IPS-18c (cell line): ENCODE data around the gene CDH4.

Experiments
- H3K4me3 ChIP-seq: 2 replicates; pipeline ENCODE4 v1.7.0; 2013; ENCODE audit warnings: low read depth, mild to moderate bottlenecking, low read length, moderate library complexity; ENCODE audit not compliant: insufficient read depth
- H3K9me3 ChIP-seq: one replicate; pipeline ENCODE4 v1.6.1; 2013; ENCODE audit warnings: mild to moderate bottlenecking, low read length, moderate library complexity; ENCODE audit not compliant: control insufficient read depth, insufficient read depth

The CDH4 gene

GRCh38 chr20:61752576-61752975 lies 500.5 kb downstream of the CDH4 start:
- Histone ChIP-seq H3K4me3 (no peak overlapping the region), H3K9me3 (peaks cover 2% of the 10 kb centered on the region)

- H3K9me3 ChIP-seq: peaks cover 2% of the 10 kb centered on the region
- H3K4me3 ChIP-seq: no peak overlapping the region
Observed at GRCh38 chr20:61753316-61753942, 501.4 kb downstream of the CDH4 start.

- peaks cover 2% of the 10 kb centered on the region for H3K9me3 ChIP-seq
- H3K4me3 ChIP-seq: no peak overlapping the region
Observed at GRCh38 chr20:61753987-61754956, 502.2 kb downstream of the CDH4 start.

DNA sequence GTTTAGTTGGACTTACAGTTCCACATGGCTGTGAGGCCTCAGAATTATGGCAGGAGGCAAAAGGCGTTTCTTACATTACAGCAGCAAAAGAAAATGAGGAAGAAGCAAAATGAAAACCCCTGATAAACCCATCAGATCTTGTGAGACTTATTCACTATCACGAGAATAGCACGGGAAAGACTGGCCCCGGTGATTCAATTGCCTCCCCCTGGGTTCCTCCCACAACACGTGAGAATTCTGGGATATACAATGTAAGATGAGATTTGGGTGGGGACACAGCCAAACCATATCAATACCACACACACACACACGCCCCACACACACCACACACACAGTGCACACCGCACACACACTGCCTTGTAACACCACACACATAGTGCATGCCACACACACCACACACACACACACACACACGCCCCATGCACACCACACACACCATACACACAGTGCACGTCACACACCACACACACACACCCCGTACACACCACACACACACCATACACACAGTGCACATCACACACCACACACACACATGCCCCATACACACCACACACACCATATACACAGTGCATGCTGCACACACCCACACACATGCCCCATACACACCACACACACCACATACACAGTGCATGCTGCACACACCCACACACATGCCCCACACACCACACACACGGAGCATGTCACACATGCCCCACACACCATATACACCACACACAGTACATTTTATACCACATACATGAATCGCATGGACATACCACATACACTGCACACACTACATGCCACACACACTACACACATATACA lies 503.1 kb downstream of the CDH4 start:
- Histone ChIP-seq H3K9me3 (peaks cover 2% of the 10 kb centered on the region), H3K4me3 (no peak overlapping the region)

DNA sequence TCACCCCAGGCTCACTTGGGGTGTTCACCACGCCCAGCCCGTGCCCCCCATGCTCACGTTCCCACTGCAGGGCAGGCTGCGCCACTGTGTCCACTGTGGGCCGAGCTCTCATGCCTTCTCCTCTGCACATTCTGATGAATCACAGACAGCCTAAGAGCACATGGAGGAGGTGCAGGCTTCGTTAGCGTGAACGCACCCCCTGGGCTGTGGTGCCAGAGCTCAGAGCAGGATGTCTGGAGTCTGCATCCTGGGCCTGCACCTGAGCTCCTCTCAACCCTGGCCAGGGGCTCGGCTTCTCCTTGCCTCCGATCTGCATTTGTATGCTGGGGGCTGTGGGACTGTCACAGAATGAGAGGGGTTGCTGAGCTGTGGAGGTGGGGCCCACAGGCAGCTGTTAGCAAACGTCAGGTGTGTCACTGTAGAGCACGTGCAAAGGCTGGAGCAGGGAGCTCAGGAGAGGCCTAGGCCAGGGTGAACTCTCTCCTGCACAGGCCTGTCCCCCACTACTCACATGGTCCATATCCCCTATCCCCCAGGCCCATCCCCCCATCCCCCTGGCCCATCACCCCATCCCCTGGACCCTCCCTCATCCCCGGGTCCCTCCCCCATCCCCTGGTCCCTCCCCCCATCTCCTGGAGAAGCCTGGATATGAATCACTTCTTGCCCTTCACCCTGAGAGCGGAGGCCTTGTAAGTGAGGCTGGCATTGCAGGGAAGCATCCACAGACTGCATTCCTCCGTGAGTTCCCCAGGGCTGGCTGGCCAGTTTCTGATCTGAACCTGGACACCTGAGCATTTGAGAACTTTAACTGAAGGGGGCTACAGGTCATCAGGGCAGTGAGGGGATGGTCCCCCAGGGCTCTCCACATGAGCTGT lies 504.1 kb downstream of the CDH4 start:
- H3K4me3 ChIP-seq: no peak overlapping the region
- peaks cover under 1% of the 10 kb centered on the region for H3K9me3 ChIP-seq

DNA sequence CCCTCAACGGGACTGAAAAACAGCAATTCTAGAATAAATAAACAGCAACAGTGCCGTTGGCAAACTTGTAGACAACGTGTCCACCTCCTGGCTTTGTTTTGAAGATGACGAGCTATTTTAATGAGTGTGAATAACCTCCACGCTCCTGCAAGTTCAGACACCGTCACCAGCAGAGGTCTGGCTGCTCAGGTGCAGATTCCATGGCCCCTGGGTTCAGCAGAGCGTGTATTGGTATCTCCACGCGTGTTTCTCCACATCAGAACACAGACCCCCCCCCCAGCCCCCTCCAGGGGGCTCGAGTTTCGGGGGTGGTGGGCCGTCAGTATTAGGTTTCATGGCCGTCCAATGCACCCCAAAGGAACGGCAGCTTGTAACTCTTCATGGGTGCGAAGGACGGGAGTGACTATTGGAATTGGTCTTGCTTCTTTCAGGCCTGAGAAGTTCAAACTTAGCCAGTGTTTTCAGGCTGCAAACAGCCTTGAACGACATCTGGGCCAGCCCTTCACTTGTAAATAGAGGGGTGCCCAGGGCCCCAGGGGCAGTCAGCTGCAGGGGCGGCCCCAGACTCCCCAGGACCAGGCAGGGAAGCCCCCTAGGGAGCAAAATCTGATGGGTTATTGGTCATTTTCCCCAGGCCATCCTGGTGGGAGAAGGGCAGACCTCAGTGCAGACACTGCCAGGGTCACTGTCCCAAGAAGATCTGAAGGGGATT lies 505.1 kb downstream of the CDH4 start:
- Histone ChIP-seq H3K4me3 (no peak overlapping the region), H3K9me3 (no peaks in the 10 kb centered on the region)

GRCh38 chr20:61757678-61758563 lies 505.9 kb downstream of the CDH4 start:
- H3K9me3 ChIP-seq: no peaks in the 10 kb centered on the region
- H3K4me3 ChIP-seq: no peak overlapping the region

DNA sequence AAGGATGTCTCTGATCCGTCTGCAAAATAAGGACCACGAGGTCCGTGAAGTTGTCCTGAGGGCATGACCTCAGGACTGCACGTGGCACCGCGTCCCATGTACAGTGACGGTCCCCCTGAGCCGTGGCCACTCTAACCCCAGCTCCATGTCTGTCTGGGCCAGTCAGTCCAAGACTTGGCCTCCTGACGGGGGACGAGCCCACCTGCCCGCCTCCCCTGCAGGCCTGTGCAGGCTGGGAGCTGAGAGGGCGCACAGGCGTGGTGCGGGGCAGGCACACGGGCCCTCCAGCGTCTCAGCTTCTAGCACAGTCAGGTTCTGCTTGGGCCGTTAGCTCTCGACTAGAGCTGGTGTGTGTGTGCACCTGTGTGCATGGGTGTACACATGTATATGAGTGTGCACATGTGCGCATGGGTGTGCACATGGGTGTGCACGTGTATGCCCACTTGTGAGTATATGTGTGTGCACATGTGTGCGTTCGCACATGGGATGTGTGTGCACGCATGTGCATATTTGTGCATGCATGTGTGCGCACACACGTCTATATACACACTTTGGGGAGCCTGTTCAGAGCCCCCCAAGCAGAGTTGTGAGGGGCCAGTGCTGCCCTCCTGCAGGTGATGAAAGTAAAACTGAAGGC lies 506.6 kb downstream of the CDH4 start:
- Histone ChIP-seq H3K4me3 (no peak overlapping the region), H3K9me3 (no peaks in the 10 kb centered on the region)

- H3K9me3 ChIP-seq: no peaks in the 10 kb centered on the region
- H3K4me3 ChIP-seq: no peak overlapping the region
Observed at GRCh38 chr20:61759286-61760065, 507.4 kb downstream of the CDH4 start.

DNA sequence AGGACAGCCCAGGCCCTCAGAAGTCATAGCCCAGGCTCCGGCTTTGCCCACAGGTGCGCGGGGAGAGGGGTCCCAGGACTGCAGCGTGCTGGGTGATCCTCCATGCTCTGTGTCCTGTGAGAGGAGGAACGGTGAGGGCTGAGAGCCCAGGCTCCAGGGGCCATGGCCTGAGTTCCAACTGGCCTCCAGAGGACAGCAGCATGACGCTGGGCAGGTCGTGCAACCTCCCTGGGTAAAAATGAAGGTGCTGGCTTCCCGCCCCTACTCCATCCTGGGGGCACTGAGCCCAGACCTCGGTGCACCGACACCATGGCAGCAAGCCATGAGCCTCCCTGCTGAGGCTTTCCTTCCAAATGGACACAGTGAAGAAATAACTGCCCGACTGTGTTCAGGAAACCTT lies 508.3 kb downstream of the CDH4 start:
- no peak overlapping the region for H3K4me3 ChIP-seq

DNA sequence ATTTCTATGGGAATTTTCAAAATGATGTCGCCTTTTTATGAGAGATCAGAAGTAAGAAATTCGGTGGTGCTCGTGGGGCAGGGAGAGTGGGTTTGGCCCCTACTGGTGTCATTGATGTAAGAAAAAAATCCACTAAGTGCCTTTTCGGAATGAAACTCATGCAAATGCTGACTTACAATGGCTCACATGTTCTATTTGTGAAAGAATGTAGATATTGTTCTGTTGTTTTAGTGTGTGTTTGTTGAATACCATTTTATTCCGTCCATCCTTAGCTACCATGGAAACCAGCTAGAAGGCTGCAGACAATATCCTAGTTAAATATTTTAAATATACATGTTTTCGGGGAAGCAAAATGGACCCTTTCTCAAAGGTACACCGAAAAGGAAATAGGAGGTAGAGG lies 508.7 kb downstream of the CDH4 start:
- no peaks in the 10 kb centered on the region for H3K9me3 ChIP-seq

More for the DNA sequence above, 508.3 kb downstream of the CDH4 start:
- H3K9me3 ChIP-seq: no peaks in the 10 kb centered on the region

DNA sequence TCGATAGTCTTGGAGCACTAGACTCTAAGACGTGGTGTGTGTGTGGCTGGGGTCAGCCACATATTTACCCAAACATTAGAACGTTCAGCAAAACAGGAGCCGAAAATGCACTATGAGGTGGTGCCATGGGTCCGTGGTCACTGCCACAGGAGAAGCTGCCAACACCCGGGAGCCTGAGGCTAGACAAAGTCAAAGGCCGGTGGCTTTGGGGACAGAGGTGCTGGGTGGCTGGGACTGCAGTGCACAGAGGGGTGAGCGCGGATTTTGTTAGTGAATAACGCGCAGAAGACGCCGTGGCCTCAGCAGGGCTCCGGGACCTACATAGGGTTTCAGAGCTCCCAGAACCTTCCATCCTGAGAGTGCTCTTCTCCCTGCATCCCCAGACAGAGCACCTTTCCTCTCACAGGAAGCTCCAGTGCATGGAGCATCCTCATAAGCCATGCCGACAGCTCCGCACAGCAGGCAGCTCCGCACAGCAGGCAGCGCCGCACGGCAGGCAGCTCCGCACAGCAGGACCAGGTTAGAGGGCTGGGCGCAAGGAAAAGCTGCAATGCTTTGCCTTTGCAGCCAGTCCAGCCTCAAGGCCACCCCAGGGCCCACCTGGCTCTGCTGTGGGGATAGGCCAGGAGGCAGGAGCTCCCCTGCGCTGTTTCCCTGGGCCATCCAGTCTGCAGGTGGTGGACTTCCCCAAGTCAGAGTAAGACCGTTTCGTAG lies 509.5 kb downstream of the CDH4 start:
- Histone ChIP-seq H3K4me3 (no peak overlapping the region), H3K9me3 (no peaks in the 10 kb centered on the region)

More for the DNA sequence above, 508.7 kb downstream of the CDH4 start:
- H3K4me3 ChIP-seq: no peak overlapping the region

DNA sequence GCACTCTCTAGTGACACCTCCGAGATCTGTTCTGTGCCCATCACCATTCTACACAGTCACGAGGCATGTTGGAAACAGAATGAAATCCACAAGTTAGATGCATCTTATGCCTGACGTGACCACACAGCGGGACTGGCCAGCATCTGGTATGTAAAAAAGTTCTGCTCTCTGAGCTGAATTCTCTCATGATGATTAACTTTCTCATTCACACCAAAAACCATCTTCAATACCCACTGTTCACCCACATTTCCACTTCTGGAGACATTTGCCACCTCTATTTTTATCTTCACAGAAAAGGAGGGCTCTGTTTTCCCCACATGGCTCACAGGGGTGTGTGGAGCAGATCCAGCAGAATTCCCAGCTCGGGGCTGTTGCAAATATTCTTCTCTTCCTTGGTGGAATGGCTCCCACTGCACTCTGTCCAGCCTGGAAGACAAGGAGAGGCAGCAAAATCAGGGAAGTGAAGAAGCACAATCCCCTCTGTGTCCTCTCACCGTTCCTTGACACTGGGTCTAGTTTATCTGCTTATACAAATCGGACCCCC lies 510.2 kb downstream of the CDH4 start:
- Histone ChIP-seq H3K4me3 (no peak overlapping the region), H3K9me3 (no peaks in the 10 kb centered on the region)
